GM23338 (cell line): ENCODE data around the gene QKI. TPM values are rescaled to one million over a fixed set of nuclear protein-coding genes. Genes with fewer than 3 reads are reported as not detected.

ENCODE experiments used
- ATAC-seq: fragments of 200-7000 bp; cut with Tn5 transposase; 3 replicates; pipeline ENCODE4 v1.9.1; 2020
- DNase-seq: peaks from one replicate; pipeline ENCODE4 v3.0.0-alpha.2; 2015; ENCODE audit warnings: low spot score
- H2AFZ ChIP-seq: fragments of 200-600 bp; sonication (generic); 2 replicates; pipeline ENCODE4 v1.8.0; 2016; ENCODE audit warnings: antibody characterized with exemption, mild to moderate bottlenecking, moderate library complexity
- H3F3A ChIP-seq: fragments of 200-600 bp; sonication (generic); replicated peaks from 2 replicates; pipeline ENCODE4 v1.8.0; 2017; ENCODE audit warnings: antibody characterized with exemption, mixed run types, low read depth
- H3K27ac ChIP-seq: fragments of 200-600 bp; sonication (generic); 2 replicates; pipeline ENCODE4 v1.6.1; 2016; ENCODE audit warnings: low read depth
- H3K27me3 ChIP-seq: fragments of 200-600 bp; sonication (generic); 2 replicates; pipeline ENCODE4 v1.8.0; 2016; ENCODE audit warnings: mild to moderate bottlenecking, mixed run types, moderate library complexity; ENCODE audit not compliant: insufficient read depth
- H3K36me3 ChIP-seq: fragments of 200-600 bp; sonication (generic); 2 replicates; pipeline ENCODE4 v1.8.0; 2016; ENCODE audit warnings: mild to moderate bottlenecking; ENCODE audit not compliant: insufficient read depth
- H3K4me1 ChIP-seq: fragments of 200-600 bp; sonication (generic); 2 replicates; pipeline ENCODE4 v1.8.0; 2016; ENCODE audit warnings: mild to moderate bottlenecking, moderate library complexity; ENCODE audit not compliant: insufficient read depth
- H3K4me2 ChIP-seq: fragments of 200-600 bp; sonication (generic); 2 replicates; pipeline ENCODE4 v1.7.1; 2017; ENCODE audit warnings: mixed run types
- H3K4me3 ChIP-seq: fragments of 200-600 bp; sonication (generic); 2 replicates; pipeline ENCODE4 v1.6.1; 2016; ENCODE audit warnings: mixed run types
- H3K79me2 ChIP-seq: fragments of 200-600 bp; sonication (generic); replicated peaks from 2 replicates; pipeline ENCODE4 v1.8.0; 2017; ENCODE audit warnings: mild to moderate bottlenecking; ENCODE audit not compliant: insufficient read depth
- H3K9me2 ChIP-seq: fragments of 200-600 bp; sonication (generic); 2 replicates; pipeline ENCODE4 v1.8.0; 2017; ENCODE audit not compliant: insufficient read depth
- H4K20me1 ChIP-seq: fragments of 200-600 bp; sonication (generic); replicated peaks from 2 replicates; pipeline ENCODE4 v1.8.0; 2017; ENCODE audit warnings: mild to moderate bottlenecking; ENCODE audit not compliant: insufficient read depth
- H3K27ac Mint-ChIP-seq: 2 replicates; pipeline ENCODE4 v1.8.0; 2020; ENCODE audit warnings: inconsistent platforms, mild to moderate bottlenecking, moderate library complexity, mixed read lengths
- H3K27me3 Mint-ChIP-seq: 3 replicates; pipeline ENCODE4 v1.8.0; 2022; ENCODE audit warnings: low read depth, mild to moderate bottlenecking, moderate library complexity, mixed read lengths, inconsistent platforms; ENCODE audit not compliant: insufficient read depth, poor library complexity
- H3K36me3 Mint-ChIP-seq: 3 replicates; pipeline ENCODE4 v1.8.0; 2021; ENCODE audit warnings: low read depth, mild to moderate bottlenecking, inconsistent platforms, moderate library complexity, mixed read lengths
- H3K4me1 Mint-ChIP-seq: 3 replicates; pipeline ENCODE4 v1.8.0; 2020; ENCODE audit warnings: mild to moderate bottlenecking, inconsistent platforms, mixed read lengths
- H3K4me3 Mint-ChIP-seq: 3 replicates; pipeline ENCODE4 v1.8.0; 2021; ENCODE audit warnings: moderate library complexity, mild to moderate bottlenecking, inconsistent platforms, mixed read lengths
- H3K9me3 Mint-ChIP-seq: 3 replicates; pipeline ENCODE4 v1.8.0; 2020; ENCODE audit warnings: moderate library complexity, mild to moderate bottlenecking, inconsistent platforms, mixed read lengths
- CREB1 ChIP-seq: fragments of 250-450 bp; sonication (Bioruptor Pico); IDR thresholded peaks from 2 replicates; pipeline ENCODE4 v1.5.0; 2020; ENCODE audit warnings: low read depth, mild to moderate bottlenecking, moderate library complexity
- CTCF ChIP-seq, 2 experiments: fragments of 200-600 bp in 1 of 2; sonication (generic) in 1 of 2; conservative IDR thresholded peaks; 2 replicates each; pipeline versions ENCODE4 v1.5.1 to v1.6.1; 2016 to 2017; ENCODE audit warnings: antibody characterized with exemption in 2 of 2, low read depth in 2 of 2, mild to moderate bottlenecking in 2 of 2, moderate library complexity in 1 of 2
- ETS1 ChIP-seq: IDR thresholded peaks from 2 replicates; pipeline ENCODE4 v1.6.1; 2016; ENCODE audit warnings: antibody characterized with exemption
- EZH2 ChIP-seq: fragments of 200-600 bp; sonication (generic); IDR thresholded peaks from one replicate; pipeline ENCODE4 v1.8.0; 2017; ENCODE audit warnings: antibody characterized with exemption, mild to moderate bottlenecking, low read depth; ENCODE audit not compliant: unreplicated experiment
- EZH2phosphoT487 ChIP-seq: fragments of 200-600 bp; sonication (generic); IDR thresholded peaks from one replicate; pipeline ENCODE4 v1.8.1; 2018; ENCODE audit warnings: antibody characterized with exemption; ENCODE audit not compliant: unreplicated experiment
- JUNB ChIP-seq: IDR thresholded peaks from one replicate; pipeline ENCODE4 v1.6.1; 2016; ENCODE audit warnings: antibody characterized with exemption; ENCODE audit not compliant: unreplicated experiment
- NANOG ChIP-seq: IDR thresholded peaks from 2 replicates; pipeline ENCODE4 v1.6.1; 2016; ENCODE audit warnings: antibody characterized with exemption, borderline replicate concordance
- POLR2AphosphoS5 ChIP-seq: IDR thresholded peaks from 2 replicates; pipeline ENCODE4 v1.6.1; 2016; ENCODE audit warnings: antibody characterized with exemption, low read depth
- REST ChIP-seq: IDR thresholded peaks from one replicate; pipeline ENCODE4 v1.6.1; 2018; ENCODE audit warnings: antibody characterized with exemption; ENCODE audit not compliant: unreplicated experiment
- STAT1 ChIP-seq: IDR thresholded peaks from one replicate; pipeline ENCODE4 v1.6.1; 2016; ENCODE audit warnings: antibody characterized with exemption; ENCODE audit not compliant: unreplicated experiment
- ZNF114 ChIP-seq: fragments of 250-450 bp; sonication (Bioruptor Pico); IDR thresholded peaks from 2 replicates; pipeline ENCODE4 v1.5.0; 2020; ENCODE audit warnings: mild to moderate bottlenecking, moderate library complexity
- ZNF331 ChIP-seq: fragments of 250-450 bp; sonication (Bioruptor Pico); IDR thresholded peaks from 2 replicates; pipeline ENCODE4 v1.5.0; 2020; ENCODE audit warnings: low read depth, mild to moderate bottlenecking, moderate library complexity
- polyA plus RNA-seq: library from polyadenylated mRNA; unstranded; fragments of >200 nt; fragmentation: Nextera tagmentation; extraction: Ambion mirVana; gene quantifications from 2 replicates; pipeline ENCODE4 v1.2.1, GENCODE V29; 2016
- total RNA-seq: library from RNA; depleted of rRNA; stranded (reverse); fragments of >200 nt; shearing (Covaris generic); gene quantifications from 2 replicates; pipeline ENCODE4 v1.2.3, GENCODE V29; 2014

QKI gene
- total and polyA plus RNA-seq, 2 experiments from 2014 or later = 60.8 to 159 TPM

- Histone ChIP-seq H3K27me3 (no peaks in the 10 kb centered on the region), H2AFZ (no peak overlapping the region), H3K4me1 (peaks cover 61% of the 10 kb centered on the region), H3K79me2 (peaks cover 87% of the 10 kb centered on the region), H3F3A (no peaks in the 10 kb centered on the region), H3K27ac (peak overlapping the region; percentile 28; the same call in 1 of the 2 replicates), H4K20me1 (no peaks in the 10 kb centered on the region; the same call in 1 of the 2 replicates), H3K36me3 (no peaks in the 10 kb centered on the region), H3K9me2 (no peaks in the 10 kb centered on the region), H3K4me3 (peak overlapping the region; percentile 27), H3K4me2 (peak overlapping the region; percentile 68)
- DNase-seq (peak; percentile 73), ATAC-seq (peak; percentile 95)
- Mint-ChIP-seq H3K4me1 (peaks cover 63% of the 10 kb centered on the region), H3K36me3 (no peaks in the 10 kb centered on the region), H3K27ac (0 out of 2 replicates have a peak overlapping the region, but pooled peaks have one; percentile 8), H3K27me3 (peaks cover 3% of the 10 kb centered on the region), H3K9me3 (no peaks in the 10 kb centered on the region), H3K4me3 (peak overlapping the region; percentile 47)
- TF ChIP-seq EZH2 = no peak
- peak; percentile 42; the same call in 1 of the 2 replicates for TF ChIP-seq NANOG
- TF ChIP-seq ETS1 = no peak
- 0 out of 2 replicates have a peak, but pooled peaks have one; percentile 6 for TF ChIP-seq CREB1
- no peak for TF ChIP-seq ZNF331 (CRISPR knock-in tag)
- TF ChIP-seq ZNF114 = no peak
- TF ChIP-seq EZH2phosphoT487 = no peak
- TF ChIP-seq POLR2AphosphoS5 = no peak
- no peak for TF ChIP-seq STAT1
- TF ChIP-seq CTCF (conservative IDR thresholded peaks at IDR 0.05; ENCODE audit: low read depth in 2 of 2) = no peak
- no peak for TF ChIP-seq REST
- no peak for TF ChIP-seq JUNB
Measured at GRCh38 chr6:163543321-163543720, 128.8 kb downstream of the QKI start.
